Measurements from ENCODE around the gene CCDC82.

CCDC82 gene

GRCh38 chr11:96329419-96329818 is 60.3 kb downstream of the CCDC82 start:
- ChIA-PET CTCF (no interaction called here), POLR2A (interaction anchor here (1.3 kb wide), 1 partner anchor 24 kb away, joined by 3 read pairs; no protein-coding TSS in a partner anchor)
- no peak for DNase-seq (ENCODE audit: extremely low spot score)
- no peak for TF ChIP-seq ELF4 (IDR thresholded peaks at IDR 0.05)
- TF ChIP-seq L3MBTL2 (conservative IDR thresholded peaks at IDR 0.05) = no peak
- no peak for TF ChIP-seq FOXK2 (IDR thresholded peaks at IDR 0.05)
- no peak for TF ChIP-seq BHLHE40 (IDR thresholded peaks at IDR 0.05; ENCODE audit: borderline replicate concordance)
- TF ChIP-seq HDGF (IDR thresholded peaks at IDR 0.05; ENCODE audit: borderline replicate concordance) = no peak
- TF ChIP-seq SP1 (IDR thresholded peaks at IDR 0.05) = no peak
- no peak for TF ChIP-seq SUZ12 (IDR thresholded peaks at IDR 0.05)

- CTCF ChIA-PET = interaction anchor here (0.6 to 0.8 kb wide), 2 partner anchors 9 to 264 kb away, joined by 3 to 4 read pairs; no protein-coding TSS in a partner anchor
- TF ChIP-seq SP1 (IDR thresholded peaks at IDR 0.05) = no peak
- TF ChIP-seq BHLHE40 (IDR thresholded peaks at IDR 0.05; ENCODE audit: borderline replicate concordance) = no peak
- TF ChIP-seq ARNT (IDR thresholded peaks at IDR 0.05) = no peak
- no peak for TF ChIP-seq LEF1 (IDR thresholded peaks at IDR 0.05; ENCODE audit: borderline replicate concordance)
- no peak for TF ChIP-seq ELF4 (IDR thresholded peaks at IDR 0.05)
- peak; percentile 49 for TF ChIP-seq PKNOX1 (IDR thresholded peaks at IDR 0.05)
- no peak for TF ChIP-seq TARDBP (IDR thresholded peaks at IDR 0.05)
- POLR2A ChIA-PET = interaction anchor here (0.8 to 1.0 kb wide), 2 partner anchors 21 to 85 kb away, joined by 3 to 4 read pairs; no protein-coding TSS in a partner anchor
- no peak for DNase-seq (ENCODE audit: extremely low spot score)
Measured at GRCh38 chr11:96328395-96329010, 61.2 kb downstream of the CCDC82 start.

GRCh38 chr11:96326959-96327358 is 62.8 kb downstream of the CCDC82 start:
- POLR2A ChIA-PET = no interaction called here
- no peak for TF ChIP-seq FOXA1 (IDR thresholded peaks at IDR 0.05)
- no peak for TF ChIP-seq NFRKB (IDR thresholded peaks at IDR 0.05)
- TF ChIP-seq CTBP1 (IDR thresholded peaks at IDR 0.05; ENCODE audit: borderline replicate concordance) = no peak
- TF ChIP-seq ARNT (IDR thresholded peaks at IDR 0.05) = no peak
- TF ChIP-seq ZNF384 (IDR thresholded peaks at IDR 0.05) = no peak
- TF ChIP-seq BHLHE40 (IDR thresholded peaks at IDR 0.05; ENCODE audit: borderline replicate concordance) = no peak
- no peak for TF ChIP-seq FOXK2 (IDR thresholded peaks at IDR 0.05)
- TF ChIP-seq PKNOX1 (IDR thresholded peaks at IDR 0.05) = peak; percentile 26; the same call in 1 of the 2 replicates
- DNase-seq (ENCODE audit: extremely low spot score) = no peak
- CTCF ChIA-PET = no interaction called here

GRCh38 chr11:96324912-96325311 is 64.8 kb downstream of the CCDC82 start:
- ChIA-PET CTCF (interaction anchor here (0.8 kb wide), 1 partner anchor 18 kb away, joined by 3 read pairs; the partner anchor contains the start of gene MAML2), POLR2A (no interaction called here)
- no peak for TF ChIP-seq L3MBTL2 (conservative IDR thresholded peaks at IDR 0.05)
- no peak for TF ChIP-seq SP1 (IDR thresholded peaks at IDR 0.05)
- TF ChIP-seq FOXK2 (IDR thresholded peaks at IDR 0.05) = no peak
- no peak for TF ChIP-seq NFRKB (IDR thresholded peaks at IDR 0.05)
- TF ChIP-seq LEF1 (IDR thresholded peaks at IDR 0.05; ENCODE audit: borderline replicate concordance) = no peak
- TF ChIP-seq HDGF (IDR thresholded peaks at IDR 0.05; ENCODE audit: borderline replicate concordance) = no peak
- no peak for DNase-seq (ENCODE audit: extremely low spot score)

- POLR2A ChIA-PET = no interaction called here
- CTCF ChIA-PET = no interaction called here
Measured at GRCh38 chr11:96323642-96323985, 66.1 kb downstream of the CCDC82 start.

More at GRCh38 chr11:96323642-96323985, 66.1 kb downstream of the CCDC82 start:
- TF ChIP-seq FOXA1 (IDR thresholded peaks at IDR 0.05) (no peak), FOXK2 (IDR thresholded peaks at IDR 0.05) (no peak), SP1 (IDR thresholded peaks at IDR 0.05) (no peak), FOXM1 (IDR thresholded peaks at IDR 0.05; ENCODE audit: borderline replicate concordance) (no peak), BHLHE40 (IDR thresholded peaks at IDR 0.05; ENCODE audit: borderline replicate concordance) (no peak), ZNF384 (IDR thresholded peaks at IDR 0.05) (no peak), HDGF (IDR thresholded peaks at IDR 0.05; ENCODE audit: borderline replicate concordance) (no peak), LEF1 (IDR thresholded peaks at IDR 0.05; ENCODE audit: borderline replicate concordance) (no peak), PKNOX1 (IDR thresholded peaks at IDR 0.05) (no peak), CTBP1 (IDR thresholded peaks at IDR 0.05; ENCODE audit: borderline replicate concordance) (no peak), ARNT (IDR thresholded peaks at IDR 0.05) (no peak), L3MBTL2 (conservative IDR thresholded peaks at IDR 0.05) (no peak), NFRKB (IDR thresholded peaks at IDR 0.05) (no peak), ELF4 (IDR thresholded peaks at IDR 0.05) (no peak), TARDBP (IDR thresholded peaks at IDR 0.05) (no peak), SUZ12 (IDR thresholded peaks at IDR 0.05) (no peak)
- no peak for DNase-seq (ENCODE audit: extremely low spot score)

Data from HEK293T (cell line).